ENCODE measurements around the gene KLHL41.

Gene KLHL41

GRCh38 chr2:169509298-169509885 is at the start of gene KLHL41:
Gene KLHL41 (plus strand): TSS chr2:169509702. CDS start chr2:169509779, 77 bp downstream.
- no peak for DNase-seq

- DNase-seq: no peak
Measured at GRCh38 chr2:169461143-169461542, 48.4 kb upstream of the KLHL41 start.

- no peak for DNase-seq
Measured at GRCh38 chr2:169462896-169463695, 46.4 kb upstream of the KLHL41 start.

GRCh38 chr2:169464466-169464865 is 45.0 kb upstream of the KLHL41 start:
- no peak for DNase-seq

- DNase-seq: no peak
Measured at GRCh38 chr2:169464882-169465281, 44.6 kb upstream of the KLHL41 start.

GRCh38 chr2:169468841-169469240 is 40.7 kb upstream of the KLHL41 start:
- no peak for DNase-seq

- DNase-seq: no peak
Measured at GRCh38 chr2:169469952-169470572, 39.4 kb upstream of the KLHL41 start.

- DNase-seq: no peak
Measured at GRCh38 chr2:169472249-169472648, 37.3 kb upstream of the KLHL41 start.

GRCh38 chr2:169476459-169476858 is 33.0 kb upstream of the KLHL41 start:
- peak; percentile 2 for DNase-seq

GRCh38 chr2:169478339-169478738 is 31.2 kb upstream of the KLHL41 start:
- no peak for DNase-seq

- DNase-seq: no peak
Measured at GRCh38 chr2:169478745-169479256, 30.7 kb upstream of the KLHL41 start.

- peak; percentile 58 for DNase-seq
Measured at GRCh38 chr2:169479257-169480078, 30.0 kb upstream of the KLHL41 start, which contains the start of gene BBS5. Gene BBS5 (plus strand): TSS chr2:169479494. CDS start chr2:169479554, 60 bp downstream.

GRCh38 chr2:169480079-169480465 is 29.4 kb upstream of the KLHL41 start:
- no peak for DNase-seq

GRCh38 chr2:169485650-169486138 is 23.8 kb upstream of the KLHL41 start:
- DNase-seq: no peak

- no peak for DNase-seq
Measured at GRCh38 chr2:169486487-169486886, 23.0 kb upstream of the KLHL41 start.

GRCh38 chr2:169490834-169491233 is 18.7 kb upstream of the KLHL41 start:
- DNase-seq: no peak

GRCh38 chr2:169491378-169491777 is 18.1 kb upstream of the KLHL41 start:
- DNase-seq: no peak

GRCh38 chr2:169493360-169493759 is 16.1 kb upstream of the KLHL41 start:
- DNase-seq: no peak

- DNase-seq: no peak
Measured at GRCh38 chr2:169495310-169495928, 14.1 kb upstream of the KLHL41 start.

GRCh38 chr2:169504651-169505050 is 4.9 kb upstream of the KLHL41 start:
- no peak for DNase-seq

- DNase-seq: no peak
Measured at GRCh38 chr2:169507698-169508097, 1.8 kb upstream of the KLHL41 start.

- DNase-seq: no peak
Measured at GRCh38 chr2:169509955-169510354, 453 bp downstream of the KLHL41 start.

Measured in NCI-H510A (cell line).